OCI-LY1 (cell line): Measurements from ENCODE around the gene AOAH.

Experiments
- CTCF ChIP-seq: fragments of 200-600 bp; sonication (generic), shearing (Covaris generic); IDR thresholded peaks from 2 replicates; pipeline ENCODE4 v1.5.1; 2017; ENCODE audit warnings: mild to moderate bottlenecking, antibody characterized with exemption, low read length, moderate library complexity, mixed read lengths
- EZH2 ChIP-seq: fragments of 200-600 bp; sonication (generic), shearing (Covaris generic); IDR thresholded peaks from 2 replicates; pipeline ENCODE4 v1.8.0; 2017; ENCODE audit warnings: borderline replicate concordance, mixed run types, mild to moderate bottlenecking, antibody characterized with exemption, low read length, moderate library complexity, mixed read lengths

- TF ChIP-seq CTCF (no peak), EZH2 (no peak)
Measured at GRCh38 chr7:36750451-36750850, 26.2 kb upstream of the AOAH start.
